Measurements from ENCODE around the gene VPS8.

VPS8 gene

GRCh38 chr3:185037801-185038200 lies 225.8 kb downstream of the VPS8 start:
- no peak for TF ChIP-seq CTCF (IDR thresholded peaks at IDR 0.05; ENCODE audit: low read depth, low read length, missing control alignments)
- DNase-seq (ENCODE audit: extremely low read depth, low read depth) = no peak

GRCh38 chr3:185040425-185040824 lies 228.5 kb downstream of the VPS8 start:
- H3K4me3 ChIP-seq (replicated peaks; ENCODE audit: low read depth, low read length) = no peak overlapping the region
- TF ChIP-seq CTCF (IDR thresholded peaks at IDR 0.05; ENCODE audit: low read depth, low read length, missing control alignments) = no peak
- DNase-seq (ENCODE audit: extremely low read depth, low read depth) = no peak

More at GRCh38 chr3:185037801-185038200, 225.8 kb downstream of the VPS8 start:
- no peak overlapping the region for H3K4me3 ChIP-seq (replicated peaks; ENCODE audit: low read depth, low read length)

- DNase-seq (ENCODE audit: extremely low read depth, low read depth) = no peak
- no peak for TF ChIP-seq CTCF (IDR thresholded peaks at IDR 0.05; ENCODE audit: low read depth, low read length, missing control alignments)
- no peak overlapping the region for H3K4me3 ChIP-seq (replicated peaks; ENCODE audit: low read depth, low read length)
Observed at GRCh38 chr3:185041540-185041939, 229.6 kb downstream of the VPS8 start.

GRCh38 chr3:185042312-185043050 lies 230.5 kb downstream of the VPS8 start:
- H3K4me3 ChIP-seq (replicated peaks; ENCODE audit: low read depth, low read length) = no peak overlapping the region
- TF ChIP-seq CTCF (IDR thresholded peaks at IDR 0.05; ENCODE audit: low read depth, low read length, missing control alignments) = no peak
- no peak for DNase-seq (ENCODE audit: extremely low read depth, low read depth)

GRCh38 chr3:185046164-185046515 lies 234.2 kb downstream of the VPS8 start:
- no peak for DNase-seq (ENCODE audit: extremely low read depth, low read depth)
- no peak overlapping the region for H3K4me3 ChIP-seq (replicated peaks; ENCODE audit: low read depth, low read length)
- no peak for TF ChIP-seq CTCF (IDR thresholded peaks at IDR 0.05; ENCODE audit: low read depth, low read length, missing control alignments)

- no peak for TF ChIP-seq CTCF (IDR thresholded peaks at IDR 0.05; ENCODE audit: low read depth, low read length, missing control alignments)
- no peak for DNase-seq (ENCODE audit: extremely low read depth, low read depth)
- no peak overlapping the region for H3K4me3 ChIP-seq (replicated peaks; ENCODE audit: low read depth, low read length)
Observed at GRCh38 chr3:185046603-185047002, 234.6 kb downstream of the VPS8 start.

GRCh38 chr3:185049710-185050109 lies 237.7 kb downstream of the VPS8 start:
- no peak overlapping the region for H3K4me3 ChIP-seq (replicated peaks; ENCODE audit: low read depth, low read length)
- DNase-seq (ENCODE audit: extremely low read depth, low read depth) = no peak
- TF ChIP-seq CTCF (IDR thresholded peaks at IDR 0.05; ENCODE audit: low read depth, low read length, missing control alignments) = no peak
